ENCODE results near the gene TMX1. TPM values are rescaled to one million over a fixed set of nuclear protein-coding genes. Genes with fewer than 3 reads are reported as not detected.

Gene TMX1
- total RNA-seq, 1 experiment from 2014 or later: 121 TPM

GRCh38 chr14:51293149-51293911, 53.3 kb downstream of the TMX1 start:
- peak; percentile 49 for DNase-seq (ENCODE audit: low read depth)

GRCh38 chr14:51293912-51294389, 53.9 kb downstream of the TMX1 start:
- no peak for DNase-seq (ENCODE audit: low read depth)

GRCh38 chr14:51294951-51295525, 55.0 kb downstream of the TMX1 start:
- DNase-seq (ENCODE audit: low read depth): no peak

- DNase-seq (ENCODE audit: low read depth): no peak
These were observed 55.7 kb downstream of the TMX1 start for GRCh38 chr14:51295646-51296263.

- no peak for DNase-seq (ENCODE audit: low read depth)
These were observed 57.0 kb downstream of the TMX1 start for GRCh38 chr14:51297066-51297465.

GRCh38 chr14:51298895-51299294, 58.8 kb downstream of the TMX1 start:
- peak; percentile 53 for DNase-seq (ENCODE audit: low read depth)

GRCh38 chr14:51302295-51303030, 62.4 kb downstream of the TMX1 start:
- DNase-seq (ENCODE audit: low read depth): peak; percentile 65

- peak; percentile 86 for DNase-seq (ENCODE audit: low read depth)
These were observed 64.4 kb downstream of the TMX1 start for GRCh38 chr14:51304438-51304837.

GRCh38 chr14:51304941-51305340, 64.9 kb downstream of the TMX1 start:
- DNase-seq (ENCODE audit: low read depth): peak; percentile 97

- DNase-seq (ENCODE audit: low read depth): no peak
These were observed 65.7 kb downstream of the TMX1 start for GRCh38 chr14:51305751-51306150.

Other genes with a start within 250 kb of the TMX1 start
- 1.3 and 2.0 TPM in 2 replicates for gene TRIM9, start 145.1 kb upstream of the TMX1 start, total RNA-seq (2014; rRNA removed; shearing (Covaris generic))